ENCODE results near the gene RALGAPA2.

Gene RALGAPA2

GRCh38 chr20:20691477-20692235 lies 20.8 kb downstream of the RALGAPA2 start:
- no peak overlapping the region for H3K4me3 ChIP-seq (ENCODE audit: low read length)
- no peak for DNase-seq (ENCODE audit: low read depth, low spot score)

GRCh38 chr20:20690676-20691476 lies 21.6 kb downstream of the RALGAPA2 start:
- DNase-seq (ENCODE audit: low read depth, low spot score) = no peak

GRCh38 chr20:20687319-20687718 lies 25.1 kb downstream of the RALGAPA2 start:
- no peak overlapping the region for H3K4me3 ChIP-seq (ENCODE audit: low read length)
- DNase-seq (ENCODE audit: low read depth, low spot score) = no peak

More at GRCh38 chr20:20690676-20691476, 21.6 kb downstream of the RALGAPA2 start:
- no peak overlapping the region for H3K4me3 ChIP-seq (ENCODE audit: low read length)

GRCh38 chr20:20685635-20686034 lies 26.8 kb downstream of the RALGAPA2 start:
- H3K4me3 ChIP-seq (ENCODE audit: low read length) = no peak overlapping the region
- DNase-seq (ENCODE audit: low read depth, low spot score) = no peak

GRCh38 chr20:20683481-20684321 lies 28.7 kb downstream of the RALGAPA2 start:
- no peak overlapping the region for H3K4me3 ChIP-seq (ENCODE audit: low read length)
- no peak for DNase-seq (ENCODE audit: low read depth, low spot score)

- DNase-seq (ENCODE audit: low read depth, low spot score) = no peak
- H3K4me3 ChIP-seq (ENCODE audit: low read length) = no peak overlapping the region
Measured at GRCh38 chr20:20683020-20683419, 29.4 kb downstream of the RALGAPA2 start.

- DNase-seq (ENCODE audit: low read depth, low spot score) = no peak
- H3K4me3 ChIP-seq (ENCODE audit: low read length) = no peak overlapping the region
Measured at GRCh38 chr20:20680991-20681508, 31.4 kb downstream of the RALGAPA2 start.

GRCh38 chr20:20679316-20679715 lies 33.1 kb downstream of the RALGAPA2 start:
- no peak for DNase-seq (ENCODE audit: low read depth, low spot score)
- no peak overlapping the region for H3K4me3 ChIP-seq (ENCODE audit: low read length)

GRCh38 chr20:20677186-20677585 lies 35.3 kb downstream of the RALGAPA2 start:
- DNase-seq (ENCODE audit: low read depth, low spot score) = no peak
- no peak overlapping the region for H3K4me3 ChIP-seq (ENCODE audit: low read length)

GRCh38 chr20:20668639-20669038 lies 43.8 kb downstream of the RALGAPA2 start:
- H3K4me3 ChIP-seq (ENCODE audit: low read length) = no peak overlapping the region
- no peak for DNase-seq (ENCODE audit: low read depth, low spot score)

GRCh38 chr20:20666359-20666758 lies 46.1 kb downstream of the RALGAPA2 start:
- no peak for DNase-seq (ENCODE audit: low read depth, low spot score)
- H3K4me3 ChIP-seq (ENCODE audit: low read length) = no peak overlapping the region

- no peak for DNase-seq (ENCODE audit: low read depth, low spot score)
- no peak overlapping the region for H3K4me3 ChIP-seq (ENCODE audit: low read length)
Measured at GRCh38 chr20:20665606-20666332, 46.7 kb downstream of the RALGAPA2 start.

GRCh38 chr20:20664795-20665589 lies 47.5 kb downstream of the RALGAPA2 start:
- DNase-seq (ENCODE audit: low read depth, low spot score) = peak; percentile 38
- H3K4me3 ChIP-seq (ENCODE audit: low read length) = no peak overlapping the region

- H3K4me3 ChIP-seq (ENCODE audit: low read length) = no peak overlapping the region
- DNase-seq (ENCODE audit: low read depth, low spot score) = no peak
Measured at GRCh38 chr20:20663841-20664240, 48.6 kb downstream of the RALGAPA2 start.

- no peak for DNase-seq (ENCODE audit: low read depth, low spot score)
- no peak overlapping the region for H3K4me3 ChIP-seq (ENCODE audit: low read length)
Measured at GRCh38 chr20:20658871-20659431, 53.5 kb downstream of the RALGAPA2 start.

GRCh38 chr20:20658123-20658522 lies 54.3 kb downstream of the RALGAPA2 start:
- no peak overlapping the region for H3K4me3 ChIP-seq (ENCODE audit: low read length)
- no peak for DNase-seq (ENCODE audit: low read depth, low spot score)

GRCh38 chr20:20657092-20657491 lies 55.4 kb downstream of the RALGAPA2 start:
- DNase-seq (ENCODE audit: low read depth, low spot score) = no peak

GRCh38 chr20:20655883-20656282 lies 56.6 kb downstream of the RALGAPA2 start:
- no peak for DNase-seq (ENCODE audit: low read depth, low spot score)

More at GRCh38 chr20:20657092-20657491, 55.4 kb downstream of the RALGAPA2 start:
- H3K4me3 ChIP-seq (ENCODE audit: low read length) = no peak overlapping the region

More at GRCh38 chr20:20655883-20656282, 56.6 kb downstream of the RALGAPA2 start:
- H3K4me3 ChIP-seq (ENCODE audit: low read length) = no peak overlapping the region
